ENCODE results near the gene NBPF11.
"Not testable (repeated sequence)": the region's sequence is repeated elsewhere in the genome, so short reads cannot be mapped to it uniquely, and the experiment has no call there.

The NBPF11 gene, protein sequence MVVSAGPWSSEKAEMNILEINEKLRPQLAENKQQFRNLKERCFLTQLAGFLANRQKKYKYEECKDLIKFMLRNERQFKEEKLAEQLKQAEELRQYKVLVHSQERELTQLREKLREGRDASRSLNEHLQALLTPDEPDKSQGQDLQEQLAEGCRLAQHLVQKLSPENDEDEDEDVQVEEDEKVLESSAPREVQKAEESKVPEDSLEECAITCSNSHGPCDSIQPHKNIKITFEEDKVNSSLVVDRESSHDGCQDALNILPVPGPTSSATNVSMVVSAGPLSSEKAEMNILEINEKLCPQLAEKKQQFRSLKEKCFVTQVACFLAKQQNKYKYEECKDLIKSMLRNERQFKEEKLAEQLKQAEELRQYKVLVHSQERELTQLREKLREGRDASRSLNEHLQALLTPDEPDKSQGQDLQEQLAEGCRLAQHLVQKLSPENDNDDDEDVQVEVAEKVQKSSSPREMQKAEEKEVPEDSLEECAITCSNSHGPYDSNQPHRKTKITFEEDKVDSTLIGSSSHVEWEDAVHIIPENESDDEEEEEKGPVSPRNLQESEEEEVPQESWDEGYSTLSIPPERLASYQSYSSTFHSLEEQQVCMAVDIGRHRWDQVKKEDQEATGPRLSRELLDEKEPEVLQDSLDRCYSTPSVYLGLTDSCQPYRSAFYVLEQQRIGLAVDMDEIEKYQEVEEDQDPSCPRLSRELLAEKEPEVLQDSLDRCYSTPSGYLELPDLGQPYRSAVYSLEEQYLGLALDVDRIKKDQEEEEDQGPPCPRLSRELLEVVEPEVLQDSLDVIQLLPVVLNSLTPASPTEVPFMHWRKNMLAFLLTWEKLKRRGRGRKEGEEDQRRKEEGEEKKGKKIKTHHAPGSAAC

DNA sequence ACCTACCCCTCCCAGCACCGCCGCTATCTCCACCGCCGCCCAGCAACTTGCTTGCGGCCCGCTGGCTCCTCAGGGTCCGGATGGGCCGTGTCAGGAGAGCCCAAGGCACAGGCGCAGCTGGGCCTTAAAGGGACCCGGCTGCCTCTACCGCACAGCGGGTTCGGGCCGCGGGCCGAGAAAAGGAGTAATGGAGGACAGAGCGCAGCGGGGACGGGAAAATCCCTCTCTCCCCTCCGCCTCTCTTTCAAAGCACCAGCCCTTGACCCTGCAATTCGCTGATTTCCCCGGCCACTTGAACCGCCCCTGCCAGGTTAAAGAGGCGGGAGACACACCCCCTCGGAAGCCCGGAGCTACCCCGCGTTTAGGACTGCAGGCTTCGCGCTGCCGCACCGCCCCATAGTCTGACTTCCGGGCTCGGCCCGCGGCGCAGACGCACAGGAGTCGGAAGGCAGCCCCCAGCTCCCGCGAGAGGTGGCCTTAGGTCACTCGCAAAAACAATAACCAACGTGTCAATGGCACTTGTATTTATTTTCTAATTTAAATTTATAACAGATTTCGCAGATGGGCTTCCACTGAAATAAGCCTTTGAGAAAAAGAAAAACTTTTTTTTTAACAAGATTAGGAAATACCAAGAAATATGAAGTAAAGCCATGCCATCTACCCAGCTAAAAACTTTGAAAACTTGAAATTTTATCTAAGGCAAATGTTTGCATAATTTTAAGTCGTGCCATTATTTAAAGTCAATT lies at the start of gene NBPF11:
Gene NBPF11 (minus strand): TSS at position 371 of the 746 bp plus-strand sequence. CDS start 25,278 bp downstream, outside the sequence.
- DNase-seq, result peak; percentile 86

DNA sequence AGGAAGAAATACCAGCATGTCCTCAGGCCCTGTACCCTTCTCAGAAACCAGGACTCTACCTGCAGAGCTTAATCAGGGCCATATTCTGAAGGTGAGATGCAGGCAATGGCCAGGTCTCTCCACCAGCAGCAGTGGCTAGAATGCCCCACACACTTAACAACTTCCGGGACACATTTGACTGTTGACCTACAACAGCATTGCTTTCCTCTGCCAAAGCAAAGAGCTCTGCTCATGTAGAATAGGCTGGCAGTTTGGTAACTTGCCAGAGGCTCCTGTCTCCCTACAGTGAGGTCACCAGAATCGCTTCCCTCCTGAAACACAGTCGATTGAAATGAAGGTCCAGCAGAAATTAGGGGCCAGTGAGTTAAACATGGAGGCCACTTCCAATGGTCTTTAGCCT lies 45.3 kb upstream of the NBPF11 start:
- DNase-seq, result not testable (repeated sequence)

DNA sequence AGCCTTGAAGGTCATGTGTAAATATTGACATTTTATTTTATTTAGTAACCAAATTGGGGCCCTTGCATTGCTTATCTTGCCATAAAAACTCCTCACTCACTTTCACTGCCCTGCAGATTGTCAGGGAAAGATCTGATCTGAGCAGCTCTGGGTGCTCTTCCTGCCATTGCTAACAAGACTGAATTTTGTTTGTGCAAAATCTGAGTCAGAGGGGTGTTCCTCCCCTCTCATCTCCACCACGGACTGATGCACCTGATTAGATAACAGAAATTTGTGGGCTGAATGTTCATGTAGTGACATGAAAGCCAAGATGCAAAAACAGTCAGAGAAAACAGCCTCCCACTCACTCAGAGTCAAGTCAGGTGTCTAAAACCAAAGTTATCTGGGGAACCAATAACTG lies 44.9 kb upstream of the NBPF11 start:
- DNase-seq, result not testable (repeated sequence)

DNA sequence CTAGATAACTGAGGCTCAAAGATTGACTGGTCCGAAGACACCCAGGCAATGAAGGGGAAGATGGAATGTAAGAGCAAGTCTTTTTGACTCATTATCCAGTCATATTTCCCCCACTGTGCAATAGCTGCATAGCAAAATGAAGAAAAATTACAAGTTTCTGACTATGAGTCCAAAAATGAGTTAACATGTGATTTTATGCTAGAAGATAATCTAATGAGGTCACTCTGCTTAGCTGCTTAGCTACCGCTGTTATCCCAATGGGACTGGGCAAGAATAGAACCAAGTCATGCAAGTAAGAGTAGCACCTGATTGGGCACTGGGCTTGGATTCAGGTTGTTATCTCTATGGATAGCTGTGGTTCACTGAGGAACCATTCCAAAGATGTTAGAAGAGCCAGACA lies 43.0 kb upstream of the NBPF11 start:
- DNase-seq, result not testable (repeated sequence)

DNA sequence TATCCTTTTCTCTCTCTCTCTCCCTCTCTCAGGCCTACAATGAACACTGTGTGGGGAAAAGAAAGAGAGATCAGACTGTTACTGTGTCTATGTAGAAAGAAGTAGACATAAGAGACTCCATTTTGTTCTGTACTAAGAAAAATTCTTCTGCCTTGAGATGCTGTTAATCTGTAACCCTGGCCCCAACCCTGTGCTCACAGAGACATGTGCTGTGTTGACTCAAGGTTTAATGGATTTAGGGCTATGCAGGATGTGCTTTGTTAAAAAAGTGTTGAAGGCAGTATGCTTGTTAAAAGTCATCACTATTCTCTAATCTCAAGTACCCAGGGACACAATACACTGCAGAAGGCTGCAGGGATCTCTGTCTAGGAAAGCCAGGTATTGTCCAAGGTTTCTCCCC lies 36.7 kb upstream of the NBPF11 start:
- DNase-seq, result not testable (repeated sequence)

DNA sequence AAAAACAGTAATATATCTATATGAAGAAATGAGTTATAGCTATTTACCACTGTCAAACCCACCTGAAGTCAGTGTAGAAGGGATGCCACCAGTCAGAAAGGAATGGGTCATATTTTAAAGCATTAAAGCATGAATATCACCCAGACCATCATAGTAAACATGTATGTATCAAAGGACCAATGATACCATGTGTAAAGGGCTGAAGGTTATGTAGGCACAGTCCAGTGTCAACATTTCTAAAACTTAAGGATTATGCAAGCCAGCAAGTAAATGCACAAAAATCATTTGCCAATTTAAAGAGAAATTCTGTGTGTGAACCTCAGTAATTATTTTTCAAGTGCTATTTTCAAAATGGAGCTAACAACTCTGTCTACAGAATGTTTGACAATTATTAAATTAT lies 26.6 kb upstream of the NBPF11 start:
- not testable (repeated sequence) for DNase-seq

DNA sequence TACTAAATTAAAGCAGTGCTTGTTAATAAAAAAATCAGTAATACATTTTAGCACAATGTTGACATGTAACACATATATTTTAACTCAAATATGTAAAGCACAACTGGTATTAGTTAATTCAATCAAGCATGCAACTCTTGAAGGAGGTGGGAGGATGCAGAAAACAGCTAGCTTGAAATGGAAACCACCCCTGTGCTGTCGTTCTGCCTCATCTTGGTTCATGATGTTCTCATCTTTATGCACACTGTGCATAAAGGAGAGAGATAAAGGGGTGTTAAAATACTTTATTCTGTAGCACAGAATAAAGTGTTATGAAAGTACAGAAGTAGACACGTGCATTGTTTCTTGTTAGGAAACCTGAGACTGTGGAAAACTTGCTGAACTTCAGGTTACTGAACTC lies 23.3 kb upstream of the NBPF11 start:
- not testable (repeated sequence) for DNase-seq

DNA sequence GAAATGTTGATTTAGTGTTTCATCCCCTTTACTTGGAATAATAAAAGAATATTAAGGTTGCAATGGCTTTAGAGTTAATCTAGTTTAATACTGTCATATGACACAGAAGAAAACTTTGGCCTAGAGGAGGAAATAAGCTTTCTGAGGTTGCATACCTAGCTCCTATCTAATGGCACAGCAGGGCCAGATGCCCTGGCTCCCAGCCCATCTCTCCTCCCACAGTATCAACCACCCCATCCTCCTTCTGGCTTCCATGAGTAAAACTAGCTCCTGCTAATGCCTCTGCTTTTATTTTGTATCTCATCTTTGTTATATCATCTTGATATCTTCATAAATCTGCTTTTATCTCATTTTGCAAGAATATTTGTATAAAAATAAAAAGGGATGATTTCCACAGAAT lies 19.9 kb upstream of the NBPF11 start:
- not testable (repeated sequence) for DNase-seq

DNA sequence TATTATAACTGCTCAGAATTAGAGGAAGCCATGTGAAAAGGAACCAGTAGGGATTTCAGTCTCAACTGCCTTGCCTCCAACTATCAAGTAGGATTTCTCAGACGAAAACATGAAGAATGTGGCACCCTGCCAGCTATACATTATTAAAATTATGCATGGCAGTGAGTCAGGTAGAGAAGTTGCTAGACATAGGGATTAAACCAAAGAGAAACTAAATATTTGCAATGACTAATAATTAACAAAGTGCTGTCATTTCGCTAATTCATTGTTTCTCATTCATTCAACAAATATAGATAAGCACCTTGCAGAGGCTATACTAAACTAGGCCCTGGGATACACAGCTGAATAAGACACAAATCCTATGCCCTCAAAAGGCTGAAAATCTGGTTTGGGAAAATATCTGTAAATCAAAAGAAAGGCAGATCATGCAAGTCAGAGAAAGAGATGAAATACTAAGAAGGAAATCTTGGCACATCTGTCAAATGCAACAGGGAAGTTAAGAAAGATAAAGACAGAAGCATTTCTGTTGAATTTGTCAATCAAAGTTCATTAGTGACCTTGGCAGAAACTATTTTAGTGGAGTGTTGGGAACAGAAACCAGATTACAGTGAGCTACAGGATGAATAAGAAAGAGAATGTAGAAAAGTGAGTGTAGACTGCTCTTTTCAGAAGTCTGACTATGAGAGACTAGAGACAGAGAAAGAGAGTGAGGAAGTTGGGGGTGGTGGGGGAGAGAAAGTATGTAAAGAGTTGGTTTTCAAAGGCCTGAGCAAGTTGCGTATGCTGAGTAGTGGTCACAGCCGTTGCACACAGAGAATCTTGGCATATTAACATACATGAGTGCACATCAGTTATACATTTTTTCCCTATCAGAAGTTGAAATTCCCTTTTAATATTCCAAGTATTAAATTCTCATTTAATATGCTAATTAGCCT lies 14.7 kb upstream of the NBPF11 start:
- DNase-seq, result no peak

DNA sequence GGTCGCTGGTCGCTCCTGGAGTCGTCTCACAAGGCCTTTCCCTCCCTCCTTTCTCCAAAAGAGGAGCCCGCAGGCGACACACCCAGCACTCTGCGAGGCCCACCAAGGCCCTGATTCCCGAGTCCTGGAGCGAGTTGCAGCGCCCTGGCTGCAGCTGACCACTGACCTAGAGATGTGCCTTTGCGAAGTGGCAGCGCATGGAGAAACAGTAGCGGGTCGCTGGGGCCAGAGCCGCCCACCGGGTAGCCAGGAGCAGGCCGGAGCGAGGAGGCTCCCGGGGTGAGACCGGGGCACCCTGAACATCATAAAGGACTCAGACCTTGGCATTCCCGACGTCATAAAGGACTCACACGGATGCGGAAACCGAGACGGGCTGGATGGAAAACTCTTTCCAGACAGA lies 10.3 kb upstream of the NBPF11 start:
- DNase-seq, result no peak

DNA sequence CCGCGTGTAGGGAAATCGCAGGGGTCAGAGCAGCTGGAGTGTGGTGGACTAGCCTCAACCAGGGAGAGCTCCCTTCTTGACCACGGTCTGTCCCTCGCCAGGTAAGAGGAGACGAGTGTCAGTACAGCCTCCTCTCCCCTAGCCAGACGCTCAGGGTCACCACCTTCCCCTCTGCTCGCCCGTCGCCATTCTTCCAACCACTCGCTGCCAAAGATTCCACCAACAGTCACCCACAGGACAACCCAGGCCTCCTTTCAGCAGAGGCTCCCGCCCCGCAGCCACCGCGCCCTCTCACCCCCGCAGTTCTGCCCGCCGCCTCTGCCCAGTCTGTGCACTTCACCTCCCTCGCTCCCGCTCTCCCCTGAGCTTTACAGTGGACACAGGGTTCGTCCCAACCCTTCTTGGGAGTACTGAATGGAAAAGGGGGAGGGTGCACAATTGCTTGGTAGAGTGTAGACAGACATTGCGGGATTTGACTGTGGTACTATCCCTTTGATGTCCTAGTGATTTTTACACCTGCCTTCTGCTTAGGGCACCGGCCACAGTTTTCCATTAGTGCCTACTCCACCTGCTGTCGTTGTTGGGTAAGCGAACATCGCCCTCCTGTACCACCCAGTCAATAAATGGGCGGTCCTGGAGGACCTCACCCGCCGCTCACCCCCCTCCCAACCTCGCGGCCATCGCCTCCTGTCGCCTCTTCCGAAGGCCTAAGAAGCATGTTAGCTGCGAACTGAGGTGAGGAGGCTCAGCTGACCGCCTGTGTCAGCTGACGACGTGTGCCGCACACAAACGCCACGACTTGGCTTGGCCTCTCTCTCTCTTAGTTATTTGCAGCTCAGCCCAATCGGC lies 9.2 kb upstream of the NBPF11 start:
- no peak for DNase-seq

DNA sequence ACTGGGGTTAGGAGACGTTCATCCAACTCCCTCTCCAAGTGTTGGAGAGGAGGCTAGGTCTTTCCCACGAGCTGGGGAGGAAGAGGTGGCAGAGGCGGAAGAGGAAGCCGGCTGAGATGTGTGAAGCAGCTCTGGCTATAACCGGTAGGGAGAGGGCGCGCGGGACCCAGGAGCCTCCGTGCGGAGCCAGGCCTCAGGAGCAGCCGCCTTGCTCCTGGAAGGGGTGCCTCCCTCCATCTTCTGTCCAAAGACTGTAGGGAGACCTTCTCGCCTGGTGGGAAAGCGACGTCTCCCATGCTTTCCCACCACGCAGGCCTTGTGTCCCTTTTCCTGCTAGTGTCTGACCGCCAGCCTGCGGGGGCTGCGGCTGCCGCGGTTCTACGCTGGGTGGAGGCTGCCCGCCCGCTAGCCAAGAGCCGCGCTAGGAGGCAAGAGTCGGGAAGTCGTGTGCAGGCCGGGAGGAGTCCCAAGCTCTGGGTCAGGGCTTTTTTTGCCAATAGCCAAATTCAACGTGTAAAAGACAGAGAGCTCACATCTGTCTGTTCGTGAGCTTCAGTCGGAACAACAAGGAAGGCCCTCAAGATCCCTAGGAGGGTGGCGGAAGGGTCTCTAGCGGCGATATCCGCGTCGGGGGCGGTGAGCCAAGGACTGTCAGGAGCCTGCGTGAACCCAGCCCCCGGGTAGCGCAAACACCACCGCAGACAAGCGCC lies 8.4 kb upstream of the NBPF11 start:
- no peak for DNase-seq

DNA sequence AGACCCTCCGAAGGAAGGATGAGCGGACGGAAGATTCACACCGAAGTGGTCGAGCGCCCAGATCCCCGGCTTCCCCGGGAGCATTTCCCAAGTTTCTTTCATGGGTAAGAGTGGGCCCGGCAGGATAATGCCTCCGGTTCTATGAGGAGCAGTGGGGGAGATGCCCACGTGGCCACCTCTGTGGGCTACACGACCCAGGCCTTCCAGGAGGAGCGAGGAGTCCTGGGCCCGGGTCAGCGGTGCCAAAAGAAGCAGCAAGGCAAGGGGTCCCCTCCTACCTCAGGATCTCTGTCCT lies 7.9 kb upstream of the NBPF11 start:
- no peak for DNase-seq

DNA sequence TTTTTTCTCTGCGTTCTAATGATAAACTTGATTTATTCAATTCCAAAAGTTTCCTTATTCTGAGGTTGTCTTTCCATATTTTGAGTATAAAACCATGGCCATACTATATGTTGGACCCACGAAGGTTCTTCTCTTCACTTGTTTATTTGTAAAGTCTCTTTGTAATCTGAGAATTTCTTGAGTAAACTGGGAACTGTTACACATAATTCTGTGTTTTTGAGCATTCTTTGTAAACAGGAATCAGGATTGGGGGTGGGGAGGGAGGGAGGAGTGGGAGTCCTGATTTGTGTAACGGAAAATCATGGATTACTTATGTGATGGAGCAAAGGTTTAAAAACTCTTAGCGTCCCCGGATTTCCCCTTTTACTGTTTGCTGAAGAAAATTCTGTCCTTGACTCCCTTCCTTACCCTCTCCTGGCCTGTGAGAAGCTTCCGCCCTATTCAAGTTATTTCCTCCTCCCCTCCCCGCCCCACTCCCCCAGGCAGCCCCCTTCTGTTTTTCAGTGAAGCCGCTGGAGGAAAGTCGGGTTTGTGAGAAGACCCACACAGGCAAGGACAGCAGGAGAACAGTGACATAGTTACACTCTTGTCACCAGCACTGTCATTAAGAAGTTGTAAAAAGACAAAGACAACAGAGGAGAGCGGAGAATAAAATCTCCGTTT lies 6.4 kb upstream of the NBPF11 start:
- DNase-seq, result no peak

DNA sequence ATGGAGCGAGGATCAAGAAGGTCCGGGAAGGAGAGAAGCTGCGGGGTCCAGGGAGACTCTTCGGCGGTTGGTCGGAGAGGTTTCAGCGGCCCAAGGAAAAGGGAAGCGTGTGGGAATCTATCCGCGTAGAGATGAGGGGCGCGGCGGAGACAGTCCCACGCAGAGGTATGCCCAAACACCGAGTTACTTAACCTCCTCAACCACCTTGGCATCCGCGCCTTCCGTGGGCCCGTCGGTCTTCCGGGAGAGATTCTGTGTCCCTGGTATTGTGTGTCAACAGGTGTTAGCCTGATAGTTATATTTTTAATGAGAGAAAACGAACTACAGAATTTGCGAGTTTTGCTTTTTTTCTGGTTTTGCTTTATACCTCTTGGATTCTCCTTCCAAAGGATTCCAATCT lies 5.7 kb upstream of the NBPF11 start:
- not testable (repeated sequence) for DNase-seq

DNA sequence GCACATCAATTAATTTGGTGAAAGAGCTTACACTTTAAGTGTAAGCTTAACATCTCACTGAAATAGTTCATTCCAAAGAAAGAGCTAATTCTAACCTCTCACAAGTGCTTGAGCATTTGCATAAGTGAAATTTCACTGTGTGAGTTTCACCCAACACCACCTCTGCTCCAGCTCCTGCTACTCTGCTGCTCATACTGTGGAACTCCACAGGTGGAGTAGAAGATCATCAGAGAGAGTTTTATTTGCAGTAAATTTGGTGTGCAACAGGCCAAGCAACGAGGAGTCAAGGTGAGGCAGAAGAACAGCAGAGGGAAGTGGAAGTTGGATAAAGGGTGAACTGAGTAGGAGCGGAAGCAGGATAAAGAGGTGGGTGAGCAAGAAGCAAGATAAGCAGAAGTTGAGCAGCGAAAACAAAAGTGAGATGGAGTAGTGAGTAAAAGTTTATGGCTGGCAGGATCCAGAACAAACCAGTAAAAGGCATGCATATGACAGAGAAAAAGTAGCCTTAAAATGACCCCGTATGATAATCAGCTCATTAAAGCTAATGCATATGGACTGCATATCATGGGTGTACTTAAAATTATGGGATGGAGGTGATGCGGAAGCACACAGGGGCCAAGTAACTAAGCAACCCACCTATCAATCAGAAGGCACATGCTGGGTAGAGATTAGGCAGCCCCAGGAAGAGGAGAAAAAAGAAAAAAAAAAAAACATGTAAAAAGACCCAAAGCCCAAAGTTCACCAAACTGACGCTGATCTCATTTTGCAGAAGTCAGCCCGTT lies 3.6 kb upstream of the NBPF11 start:
- DNase-seq, result not testable (repeated sequence)

DNA sequence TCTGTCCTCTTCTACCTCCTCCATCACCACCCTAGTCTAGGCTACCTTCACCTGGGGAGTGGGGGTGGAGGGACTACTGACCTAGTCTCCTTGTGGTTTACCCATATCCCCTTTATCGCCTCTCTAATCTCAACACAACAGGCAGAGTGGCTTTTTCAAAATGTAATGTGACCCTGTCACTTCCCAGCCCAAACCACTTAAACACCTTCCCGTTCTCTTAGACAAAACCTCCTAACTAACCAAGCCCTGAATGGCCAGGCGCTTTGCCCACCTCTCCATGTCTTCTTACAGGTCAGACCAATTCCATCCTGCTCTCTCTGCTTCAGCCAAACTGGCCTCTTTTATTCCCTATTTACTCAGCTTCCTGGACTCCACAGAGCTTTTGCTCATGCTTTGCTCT lies 714 bp upstream of the NBPF11 start:
- DNase-seq, result not testable (repeated sequence)

DNA sequence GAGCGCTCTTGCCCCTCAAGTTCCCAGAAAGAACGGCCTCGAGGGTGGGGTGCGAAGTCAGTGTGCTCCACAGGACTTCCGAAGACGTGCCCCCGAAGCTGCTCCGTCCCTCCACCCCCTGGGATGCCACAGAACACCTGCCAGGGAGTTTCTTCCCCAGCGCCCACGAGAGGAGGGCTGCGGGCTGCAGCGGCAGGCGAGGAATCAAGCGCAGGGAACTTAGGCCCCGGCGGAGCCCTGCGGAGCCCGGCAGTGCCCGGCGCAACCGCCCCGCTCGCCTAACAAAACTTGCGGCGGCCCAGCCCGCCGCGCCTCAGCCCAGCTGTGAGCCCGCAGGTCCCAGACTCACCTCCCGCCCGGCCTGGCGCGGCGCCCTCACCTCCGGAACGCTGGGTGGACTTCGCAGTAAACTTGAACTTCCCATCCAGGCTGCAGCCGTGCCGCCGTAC lies 686 bp downstream of the NBPF11 start:
- not testable (repeated sequence) for DNase-seq

DNA sequence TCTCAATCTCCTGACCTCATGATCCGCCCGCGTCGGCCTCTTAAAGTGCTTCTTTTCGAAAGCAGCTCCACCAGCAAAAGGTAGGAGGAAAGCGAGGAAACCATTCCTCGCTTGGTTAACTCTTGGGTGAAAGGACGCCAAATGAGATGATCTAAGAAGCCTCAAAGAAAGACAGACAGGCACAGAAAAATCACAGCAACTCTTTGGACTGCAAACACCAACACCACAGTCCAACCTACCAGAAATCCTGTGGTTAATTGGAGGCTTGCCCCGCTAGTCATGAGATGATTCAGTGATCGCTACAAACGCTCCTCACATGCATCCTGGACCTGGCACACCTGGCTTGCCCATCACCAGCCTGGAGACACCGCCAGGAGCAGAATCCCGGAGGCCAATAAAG lies 1.1 kb downstream of the NBPF11 start:
- not testable (repeated sequence) for DNase-seq
